Skin of body (tissue), 2 donors: ENCODE data around the gene METAP1. TPM values are rescaled to one million over a fixed set of nuclear protein-coding genes. Genes with fewer than 3 reads are reported as not detected.
A peak's percentile ranks its signal among the peaks of the same experiment; 100 is the strongest.
"Not testable (repeated sequence)": the region's sequence is repeated elsewhere in the genome, so short reads cannot be mapped to it uniquely, and the experiment has no call there.

ENCODE experiments used
- DNase-seq: peaks from one replicate; lab custom pipeline; 2025; lab: John Stamatoyannopoulos, UW
- total RNA-seq: library from RNA; depleted of rRNA; stranded (reverse); fragments of >200 nt; gene quantifications from one replicate; pipeline ENCODE4 v1.2.3, GENCODE V29; 2014

The METAP1 gene
- total RNA-seq, 1 donor from 2014 or later: 25.3 TPM

DNA sequence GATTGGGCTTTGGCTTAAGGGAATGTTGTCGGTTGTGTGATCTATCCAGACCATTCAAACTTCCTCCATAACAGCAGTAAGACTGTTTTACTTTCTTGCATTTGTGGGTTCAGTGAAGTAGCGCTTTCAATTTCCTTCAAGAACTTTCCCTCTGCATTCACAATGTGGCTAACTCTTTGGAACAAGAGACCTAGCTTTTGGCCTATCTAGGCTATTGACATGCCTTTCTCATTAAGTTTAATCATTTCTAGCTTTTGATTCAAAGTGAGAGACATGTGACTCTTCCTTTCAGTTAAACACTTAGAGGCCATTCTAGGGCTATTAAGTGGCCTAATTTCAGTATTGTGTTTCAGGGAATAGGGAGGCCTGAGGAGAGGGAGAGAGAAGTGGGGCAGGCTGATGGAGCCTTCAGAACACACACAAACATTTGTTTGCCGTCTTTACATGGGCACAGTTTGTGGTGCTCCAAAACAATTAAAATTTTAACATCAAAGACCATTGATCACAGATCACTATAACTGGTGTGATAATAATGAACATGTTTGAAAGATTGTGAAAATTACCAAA lies 59.0 kb downstream of the METAP1 start:
- no peak for DNase-seq

DNA sequence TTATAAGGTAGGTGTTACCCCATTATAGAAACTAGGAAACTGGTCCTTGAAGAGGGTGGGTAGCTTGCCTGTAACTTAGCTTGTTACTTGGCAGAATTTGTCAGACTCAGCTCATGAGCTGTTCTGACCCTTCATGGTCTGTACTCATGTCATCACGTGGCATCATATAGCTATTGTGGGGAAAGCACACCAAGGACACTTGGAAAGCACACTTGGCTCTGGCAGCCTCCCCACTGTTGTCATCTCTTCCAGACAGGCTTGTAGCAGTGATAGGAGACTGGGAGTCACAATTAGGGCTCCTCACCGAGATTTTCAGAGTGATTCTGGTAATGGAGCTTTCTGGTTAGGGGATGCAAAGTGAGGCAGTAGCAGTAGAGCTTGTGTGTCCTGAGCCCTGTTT lies 62.7 kb downstream of the METAP1 start:
- no peak for DNase-seq

DNA sequence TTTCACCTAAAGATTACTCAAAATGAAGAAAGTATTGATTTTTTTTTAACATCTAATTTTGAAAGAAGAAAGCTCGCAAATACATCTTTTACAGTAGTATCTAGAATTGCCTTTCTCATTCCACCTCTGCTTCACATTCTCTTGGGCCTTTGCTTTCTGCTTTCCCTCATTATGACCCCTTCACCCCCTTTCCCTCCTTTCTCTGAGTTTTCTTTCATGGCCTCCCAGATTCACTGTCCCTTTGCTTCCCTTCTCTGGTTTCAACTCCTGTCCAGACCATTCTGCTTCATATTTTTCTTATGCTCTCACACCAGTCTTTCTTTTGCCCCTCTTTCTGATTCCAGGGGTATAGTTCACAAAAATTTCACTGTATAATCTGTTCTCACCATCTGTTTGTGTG lies 64.0 kb downstream of the METAP1 start:
- DNase-seq: no peak

DNA sequence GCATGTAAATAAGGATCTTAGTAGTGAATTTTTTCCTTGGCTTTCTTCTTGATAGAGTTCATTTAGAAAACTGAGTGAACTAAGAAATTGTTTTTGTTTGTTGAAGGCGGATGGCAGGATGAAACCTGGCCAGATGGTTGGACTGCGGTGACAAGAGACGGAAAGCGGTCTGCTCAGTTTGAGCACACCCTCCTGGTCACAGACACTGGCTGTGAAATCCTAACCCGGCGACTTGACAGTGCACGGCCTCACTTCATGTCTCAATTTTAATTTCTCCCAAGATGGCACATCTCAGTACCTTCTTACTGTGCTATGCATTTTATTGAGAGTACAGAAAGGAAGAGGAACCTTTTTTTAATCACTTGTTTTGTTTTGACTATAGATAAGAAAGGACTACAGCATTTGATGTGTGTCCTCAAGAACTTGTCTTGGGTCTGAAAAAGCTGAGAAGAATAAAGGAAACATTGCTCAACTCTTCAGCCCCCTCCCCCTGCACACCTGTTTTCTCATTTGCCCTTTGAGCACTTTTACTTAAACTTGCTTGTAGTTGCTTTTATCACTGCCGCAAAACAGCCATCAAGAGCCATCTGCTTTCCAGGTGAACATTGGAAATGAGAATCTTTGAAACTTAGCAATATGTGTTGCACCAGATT lies 65.7 kb downstream of the METAP1 start:
- no peak for DNase-seq

DNA sequence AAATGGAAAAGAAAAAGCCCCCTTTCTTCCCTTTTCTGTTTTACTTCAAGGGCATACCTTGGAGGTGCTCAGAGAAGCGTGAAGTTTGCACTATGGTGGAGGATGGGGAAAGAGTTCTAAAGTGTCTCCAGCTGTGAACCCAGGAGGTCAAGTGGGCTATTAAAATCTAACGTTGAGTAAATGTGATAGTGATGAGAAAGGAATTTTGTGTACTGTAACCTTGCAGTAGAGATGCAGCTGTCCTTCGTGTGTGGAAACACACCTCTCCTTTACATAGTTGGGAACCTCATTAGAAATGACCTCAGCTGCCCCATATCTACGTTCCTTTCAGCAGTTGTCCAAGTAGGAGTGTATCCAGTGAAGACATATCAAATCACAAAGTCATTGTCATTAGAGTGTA lies 66.6 kb downstream of the METAP1 start:
- no peak for DNase-seq

DNA sequence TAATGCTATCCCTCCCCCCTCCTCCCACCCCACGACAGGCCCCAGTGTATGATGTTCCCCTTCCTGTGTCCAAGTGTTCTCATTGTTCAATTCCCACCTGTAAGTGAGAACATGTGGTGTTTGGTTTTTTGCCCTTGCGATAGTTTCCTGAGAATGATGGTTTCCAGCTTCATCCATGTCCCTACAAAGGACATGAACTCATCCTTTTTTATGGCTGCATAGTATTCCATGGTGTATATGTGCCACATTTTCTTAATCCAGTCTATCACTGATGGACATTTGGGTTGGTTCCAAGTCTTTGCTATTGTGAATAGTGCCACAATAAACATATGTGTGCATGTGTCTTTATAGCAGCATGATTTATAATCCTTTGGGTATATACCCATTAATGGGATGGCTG lies 70.0 kb downstream of the METAP1 start:
- DNase-seq: not testable (repeated sequence)

DNA sequence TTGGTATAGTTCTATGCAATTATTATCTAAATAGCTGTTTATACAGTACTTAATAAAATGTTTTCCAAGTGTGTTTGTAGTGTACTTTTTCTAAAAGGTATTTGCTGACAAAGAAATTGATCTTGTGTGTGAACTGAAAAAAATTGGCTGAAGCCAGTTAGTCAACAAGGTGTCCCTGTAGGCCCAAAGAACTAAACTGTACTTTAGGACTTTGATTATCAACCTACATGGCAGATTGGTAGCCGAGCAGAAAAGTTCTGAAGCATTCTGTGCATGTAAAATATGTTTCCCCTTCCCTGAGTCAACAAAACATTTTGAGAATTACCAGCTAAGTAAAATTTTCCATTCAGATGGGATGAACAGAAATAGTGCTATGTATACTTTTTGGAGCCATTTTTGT lies 72.1 kb downstream of the METAP1 start:
- no peak for DNase-seq

DNA sequence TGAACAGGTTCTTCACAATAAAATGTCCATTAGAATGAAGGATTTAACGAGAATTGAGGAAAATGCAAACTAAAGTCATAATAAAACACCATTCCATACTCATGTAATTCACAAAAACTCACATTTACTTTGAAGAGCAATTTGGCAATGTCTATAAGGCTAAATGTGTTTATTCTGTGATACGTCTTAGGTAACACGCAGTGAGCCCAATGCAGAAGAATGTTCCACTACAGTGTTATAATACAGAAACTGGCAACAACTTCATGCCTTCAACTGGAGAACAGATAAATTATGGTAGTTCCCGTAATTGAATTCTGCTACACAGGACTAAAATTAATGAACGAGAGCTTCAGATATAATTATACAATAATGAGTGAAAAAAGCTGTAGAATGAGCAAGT lies 75.6 kb downstream of the METAP1 start:
- no peak for DNase-seq

DNA sequence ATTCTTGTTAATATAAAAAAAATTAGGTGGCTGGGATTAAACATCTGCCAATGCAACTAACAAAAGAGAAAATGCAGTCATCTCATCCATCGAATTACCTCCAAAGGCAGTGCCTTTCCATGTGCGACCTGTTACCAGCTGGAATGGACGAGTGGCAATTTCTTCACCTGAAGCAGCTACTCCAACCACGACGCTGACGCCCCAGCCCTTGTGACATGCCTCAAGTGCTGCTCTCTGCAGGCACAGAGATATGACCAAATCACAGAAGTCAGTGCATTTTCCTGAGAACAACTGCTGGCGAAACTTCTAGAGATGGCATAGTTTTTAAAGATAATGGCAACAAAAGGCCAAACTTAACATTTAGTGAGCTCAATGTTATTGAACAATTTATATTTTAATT lies 79.3 kb downstream of the METAP1 start:
- DNase-seq: no peak

DNA sequence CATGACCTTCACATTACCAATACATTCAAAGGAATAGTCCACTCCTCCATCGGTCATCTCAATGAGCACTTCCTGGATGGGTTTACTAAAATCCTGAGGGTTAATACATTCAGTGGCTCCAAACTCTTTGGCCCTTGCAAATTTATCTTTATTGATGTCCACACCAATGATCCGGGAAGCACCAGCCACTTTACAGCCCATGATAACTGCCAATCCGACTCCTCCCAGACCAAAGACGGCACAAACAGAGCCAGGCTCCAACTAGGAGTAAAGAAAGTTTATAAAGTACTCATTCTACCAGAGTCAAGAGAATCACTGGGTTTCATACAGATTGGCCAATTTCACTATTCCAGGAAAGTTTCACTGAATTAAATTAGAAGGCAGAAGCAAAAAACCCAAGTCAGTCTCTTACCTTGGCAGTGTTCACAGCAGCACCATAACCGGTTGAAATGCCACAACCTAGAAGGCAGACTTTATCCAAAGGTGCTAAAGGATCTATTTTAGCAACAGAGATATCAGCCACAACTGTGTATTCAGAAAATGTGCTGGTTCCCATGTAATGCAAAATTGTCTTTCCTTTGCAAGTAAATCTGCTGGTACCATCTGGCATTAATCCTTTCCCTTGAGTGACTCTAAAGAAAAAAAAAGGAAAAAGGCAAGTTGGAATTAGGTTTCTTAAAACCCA lies 80.9 kb downstream of the METAP1 start:
- DNase-seq: no peak

DNA sequence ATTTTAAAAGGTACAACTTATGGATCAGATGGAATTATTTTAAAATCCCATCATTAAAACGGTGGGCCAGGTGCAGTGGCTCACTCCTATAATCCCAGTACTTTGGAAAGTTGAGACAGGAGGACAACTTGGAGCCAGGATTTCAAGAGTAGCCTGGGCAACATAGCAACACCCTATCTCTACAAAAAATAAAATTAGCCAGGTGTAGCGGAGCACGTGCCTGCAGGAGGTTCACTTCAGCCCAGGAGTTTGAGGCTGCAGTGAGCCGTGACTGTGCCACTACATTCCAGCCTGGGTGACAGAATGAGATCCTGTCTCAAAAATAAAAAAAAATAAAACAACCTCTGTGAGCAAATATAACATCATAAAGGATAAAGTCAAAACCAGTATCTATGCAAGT lies 81.7 kb downstream of the METAP1 start:
- DNase-seq: no peak

DNA sequence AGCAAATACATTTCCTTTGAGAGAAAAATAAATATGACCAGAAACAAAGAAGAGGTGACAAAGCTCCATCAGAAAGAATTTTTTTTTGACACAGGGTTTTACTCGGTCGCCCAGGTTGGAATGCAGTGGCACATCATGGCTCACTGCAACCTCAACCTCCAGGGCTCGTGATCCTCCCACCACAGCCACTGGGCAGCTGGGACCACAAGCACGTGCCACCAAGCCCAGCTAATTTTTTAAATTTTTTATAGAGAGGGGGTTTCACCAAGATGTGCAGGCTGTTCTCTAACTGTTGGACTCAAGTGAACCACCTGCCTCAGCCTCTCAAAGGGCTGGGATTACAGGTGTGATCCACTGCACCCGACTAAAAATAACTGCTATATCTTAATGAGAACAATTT lies 82.8 kb downstream of the METAP1 start:
- DNase-seq: no peak

DNA sequence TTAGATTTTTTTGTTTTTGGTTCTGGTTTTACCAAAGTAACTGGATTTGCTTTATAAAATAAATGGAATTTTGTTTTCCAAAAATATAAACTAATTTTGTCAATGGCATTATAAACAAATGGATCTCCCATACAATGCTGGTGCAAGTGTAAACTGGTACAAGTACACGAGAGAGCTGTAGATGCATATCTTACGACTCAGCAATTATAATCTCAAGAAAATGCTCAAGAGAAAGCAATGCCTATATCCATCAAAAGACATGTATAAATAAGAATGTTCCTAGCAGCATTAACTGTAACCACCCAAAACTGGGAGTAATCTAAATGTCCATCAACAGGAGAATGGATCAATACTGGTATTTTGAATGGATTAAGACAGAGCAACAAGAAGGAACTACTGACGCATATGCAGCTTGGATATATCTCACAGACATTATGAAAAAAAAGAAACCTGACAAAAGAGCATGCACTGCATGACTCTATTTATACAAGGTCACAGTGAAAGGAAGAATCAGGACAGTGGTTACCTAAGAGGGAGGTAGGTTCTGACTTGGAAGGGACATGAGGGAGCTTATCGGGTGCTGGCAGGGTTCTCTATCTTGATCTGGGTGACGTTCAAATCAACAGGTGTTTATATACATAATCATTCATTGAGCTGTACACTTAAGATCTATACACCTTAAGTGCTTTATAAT lies 83.6 kb downstream of the METAP1 start:
- no peak for DNase-seq

DNA sequence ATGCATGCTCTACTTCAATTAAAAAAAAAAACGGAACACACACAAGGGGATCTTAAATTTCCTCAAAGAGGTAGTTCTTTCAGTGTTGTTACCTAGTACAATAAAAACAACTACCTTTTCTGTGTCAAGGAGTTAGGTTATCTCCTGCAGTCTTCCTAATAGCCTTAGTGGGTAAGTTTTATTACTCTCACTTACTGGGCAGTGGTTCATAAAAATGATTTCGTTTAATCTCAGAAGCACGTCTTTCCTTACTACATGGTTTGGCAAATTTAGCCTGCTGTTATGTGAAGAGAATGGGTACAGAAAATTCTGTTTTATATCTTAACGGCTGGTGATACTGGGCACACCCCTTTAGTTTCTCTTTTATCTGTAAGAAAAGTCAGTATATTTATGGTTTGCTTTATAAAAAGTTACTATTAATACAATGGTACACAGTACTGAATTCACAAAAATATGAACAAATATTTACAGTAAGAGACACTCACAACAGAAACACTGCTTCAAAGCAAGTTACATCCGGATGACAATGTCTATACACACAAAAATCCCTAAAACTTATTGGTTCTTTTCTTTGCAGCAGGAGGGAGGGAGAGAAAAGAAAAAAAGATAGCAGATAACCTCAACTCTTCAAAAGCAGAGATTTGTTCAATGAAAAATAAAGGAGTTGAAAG lies 84.2 kb downstream of the METAP1 start:
- no peak for DNase-seq

DNA sequence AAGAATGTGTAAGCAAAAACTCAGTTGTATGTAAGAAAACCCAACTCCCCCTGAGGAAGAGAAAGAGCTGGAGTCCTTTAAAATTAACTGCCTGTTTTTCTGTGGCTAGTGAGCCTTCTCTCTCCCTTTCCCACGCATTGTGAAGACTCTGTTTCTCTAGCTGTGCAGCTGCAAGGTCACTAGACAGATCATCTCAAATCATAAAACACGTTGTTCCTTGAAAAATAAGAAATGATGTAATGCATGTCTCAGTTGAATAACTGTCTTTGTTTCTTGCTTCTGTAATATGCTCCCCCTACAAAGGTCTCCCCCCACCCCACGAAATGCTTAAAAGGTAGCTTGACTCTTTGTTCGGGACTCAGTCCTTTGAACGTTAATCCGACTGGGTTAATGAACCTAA lies 85.3 kb downstream of the METAP1 start:
- DNase-seq: not testable (repeated sequence)

DNA sequence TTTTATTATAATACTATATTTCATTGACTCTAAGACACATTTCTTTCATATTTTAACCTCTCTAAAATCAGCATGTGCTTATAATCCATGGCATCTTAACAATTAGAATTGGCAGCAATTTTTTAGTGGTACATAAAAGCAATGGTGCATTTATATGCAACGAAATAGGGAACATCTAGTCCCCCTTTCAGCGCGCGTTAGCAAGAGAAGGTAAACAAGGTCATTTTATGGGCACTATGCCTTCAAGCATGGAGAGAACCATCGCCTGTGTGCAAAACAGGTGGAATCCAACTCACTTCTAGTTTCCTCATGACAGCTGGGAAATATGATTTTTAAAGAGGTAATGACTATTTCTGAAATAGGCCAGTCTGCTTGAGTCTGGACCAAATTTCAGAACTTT lies 86.7 kb downstream of the METAP1 start:
- no peak for DNase-seq

DNA sequence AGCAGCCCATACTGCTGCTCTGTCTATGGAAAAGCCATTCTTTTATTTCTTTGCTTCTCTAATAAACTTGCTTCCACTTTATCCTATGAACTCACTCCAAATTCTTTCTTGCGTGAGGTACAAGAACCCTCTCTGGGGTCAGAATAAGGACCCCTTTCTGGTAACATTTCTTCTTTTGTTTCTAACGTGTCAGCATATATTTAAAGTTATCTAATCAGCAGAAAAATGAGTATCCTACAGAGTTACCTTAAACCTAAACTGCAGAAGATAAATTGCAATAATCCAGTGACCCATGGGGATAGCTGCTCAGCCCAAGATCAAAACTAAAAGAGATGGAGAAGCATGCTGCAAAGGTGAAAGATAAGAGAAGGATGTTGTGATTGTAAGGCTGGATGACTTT lies 89.1 kb downstream of the METAP1 start:
- DNase-seq: no peak

DNA sequence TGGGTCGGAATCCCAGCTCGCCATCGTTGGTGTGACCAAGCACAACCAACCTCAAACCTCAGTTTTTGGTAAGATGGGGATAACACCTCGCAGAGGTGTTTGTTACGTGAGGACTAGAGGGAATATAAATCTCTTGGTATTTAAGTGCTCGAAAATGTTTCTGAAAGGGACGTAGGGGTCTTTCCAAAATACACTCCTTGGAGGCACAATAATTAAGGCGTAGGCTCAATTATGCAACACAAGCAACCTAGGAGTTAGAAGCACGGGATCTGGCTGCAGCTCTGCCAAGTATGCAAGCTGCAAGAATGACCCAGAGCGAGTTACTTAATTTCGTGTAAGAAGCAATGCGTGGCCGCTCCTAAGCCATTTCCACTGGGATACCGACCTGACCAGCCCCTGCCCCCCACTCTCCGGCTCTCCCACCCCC lies 92.5 kb downstream of the METAP1 start:
- DNase-seq: peak; percentile 57

DNA sequence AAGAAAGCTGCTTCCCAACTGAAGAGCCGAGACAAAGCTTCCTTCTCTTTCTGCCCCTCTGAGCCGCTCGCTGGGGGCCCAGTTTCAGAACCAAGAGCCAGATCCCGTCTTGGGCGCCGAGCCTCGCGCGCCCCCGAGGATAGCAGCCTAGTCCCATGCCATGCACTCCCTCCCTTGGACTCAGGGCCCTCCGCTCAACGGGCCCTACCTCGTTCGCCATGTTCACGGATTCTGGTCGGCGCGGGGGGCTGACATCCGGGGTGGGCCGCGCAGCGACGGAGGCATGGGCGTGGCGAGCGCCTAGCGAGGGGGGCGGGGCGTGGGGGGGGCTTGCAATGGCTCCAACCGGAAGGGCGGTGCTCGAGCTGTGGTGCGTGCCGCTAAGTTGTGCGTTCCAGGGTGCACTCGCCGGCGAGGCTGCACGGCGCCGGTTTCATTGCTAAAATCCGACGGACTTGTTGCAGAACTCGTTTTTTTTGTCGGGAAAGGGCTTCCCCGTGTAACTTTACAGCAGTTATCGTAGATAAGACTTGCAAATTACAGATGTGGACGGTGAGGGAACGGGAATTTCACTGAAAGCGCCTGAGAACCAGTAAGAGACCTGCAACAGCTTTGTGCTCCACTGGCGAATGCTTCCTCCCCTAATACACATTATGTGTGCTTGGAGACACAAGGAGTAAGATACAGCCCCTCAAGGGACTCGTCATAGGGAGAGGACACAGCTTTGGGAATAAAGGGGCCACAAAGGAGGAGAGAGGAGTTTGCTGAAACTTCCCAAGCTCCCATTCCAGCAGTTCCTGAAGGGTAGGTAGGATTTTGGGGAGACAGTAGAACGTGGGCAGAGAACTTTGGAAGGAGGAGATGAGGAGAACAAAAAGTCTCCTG lies 93.2 kb downstream of the METAP1 start, which contains the start of gene ADH5:
Gene ADH5 (minus strand): TSS at position 308 of the 885 bp plus-strand sequence. CDS start 88 bp downstream, at position 220.
- DNase-seq: peak; percentile 93

DNA sequence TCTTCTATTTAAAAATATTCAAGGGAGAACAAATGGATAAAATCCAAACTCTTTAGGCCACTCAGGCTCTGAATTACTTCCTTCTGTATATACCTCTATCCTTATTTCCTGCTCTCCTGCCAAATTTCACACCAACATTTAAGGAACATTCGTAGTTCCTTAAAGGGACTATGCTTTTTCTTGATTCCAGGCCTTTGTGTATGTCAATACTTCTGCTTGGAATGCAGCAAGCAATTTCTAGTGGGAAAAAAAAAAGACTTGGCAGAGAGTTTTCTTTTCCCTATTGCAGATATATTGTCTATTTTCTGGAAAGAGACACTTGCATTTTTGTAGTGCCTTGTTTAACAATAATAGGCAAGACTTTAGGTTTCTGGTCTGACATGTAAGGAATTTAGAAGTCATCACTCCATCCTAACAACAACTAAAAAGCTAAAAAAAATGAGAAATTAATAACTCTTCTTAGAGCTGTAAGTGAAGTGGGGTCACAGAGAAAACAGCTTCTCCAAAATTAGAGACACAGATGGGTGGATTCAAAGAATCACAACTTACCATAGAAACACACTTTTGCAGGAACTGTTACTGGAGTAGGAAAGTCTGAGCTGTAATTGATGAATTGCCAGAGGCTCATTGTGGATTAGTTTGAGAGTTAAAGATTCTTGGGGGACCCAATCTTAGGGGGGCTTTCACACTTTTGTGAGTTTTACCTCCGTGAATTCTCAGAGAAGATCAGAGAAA lies 95.1 kb downstream of the METAP1 start:
- peak; percentile 45 for DNase-seq
